GM19397 (cell line): ENCODE data around the gene MT1A.

Experiments
- ATAC-seq: cut with Tn5 transposase; IDR thresholded peaks from one replicate; pipeline ENCODE4 v1.9.1; 2021; ENCODE audit warnings: mild to moderate bottlenecking, moderate library complexity; ENCODE audit not compliant: unreplicated experiment

The MT1A gene

DNA sequence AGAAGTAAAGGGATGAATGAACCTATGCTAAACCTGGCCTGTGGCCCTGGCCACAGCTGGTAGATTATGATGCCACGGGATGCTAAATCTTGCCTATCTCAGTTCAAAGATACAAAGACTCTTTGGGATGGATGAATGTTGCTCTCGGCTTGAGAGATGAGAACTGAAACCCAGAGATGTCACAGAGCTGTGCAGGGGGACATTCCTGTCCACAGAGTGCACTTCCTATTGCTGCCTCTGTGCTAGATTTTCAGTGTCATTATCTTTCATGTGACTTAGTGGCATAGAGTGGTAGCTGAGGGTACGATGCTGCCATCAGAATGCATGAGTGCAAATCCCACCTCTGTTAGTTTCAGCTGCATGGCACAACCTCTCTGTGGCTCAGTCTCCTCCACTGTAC lies 8.3 kb upstream of the MT1A start:
- peak; percentile 60 for ATAC-seq

DNA sequence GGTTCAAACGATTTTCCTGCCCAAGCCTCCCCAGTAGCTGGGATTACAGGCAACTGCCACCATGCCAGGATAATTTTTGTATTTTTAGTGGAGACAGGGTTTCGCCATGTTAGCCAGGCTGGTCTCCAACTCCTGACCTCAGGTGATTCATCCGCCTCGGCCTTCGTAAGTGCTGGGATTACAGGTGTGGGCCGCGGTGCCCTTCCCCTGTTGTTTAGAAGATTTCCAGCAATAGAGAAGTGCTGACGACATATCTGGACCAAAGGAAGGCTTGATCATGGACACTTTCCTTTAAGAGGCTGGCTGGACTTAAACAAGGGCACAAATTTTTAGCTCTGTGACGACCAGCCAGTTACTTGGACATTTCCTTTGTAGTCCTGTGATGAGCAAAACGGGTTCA lies 7.3 kb upstream of the MT1A start:
- ATAC-seq, result no peak

DNA sequence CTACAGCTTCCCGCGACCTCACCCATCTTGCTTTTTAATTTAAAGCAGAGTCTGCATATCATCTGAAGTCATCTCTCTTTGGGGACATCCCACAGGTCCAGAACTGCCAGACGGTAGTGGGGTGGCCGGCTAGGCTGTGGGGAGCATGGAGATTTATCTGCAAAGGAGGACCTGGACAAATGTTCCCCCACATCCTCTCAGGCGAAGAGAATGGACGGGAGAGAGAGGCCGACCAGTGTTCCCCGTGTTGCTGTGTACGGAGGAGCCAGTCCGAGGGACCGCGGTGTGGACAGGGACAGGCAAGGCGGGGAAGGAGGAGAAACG lies 6.7 kb upstream of the MT1A start:
- no peak for ATAC-seq

DNA sequence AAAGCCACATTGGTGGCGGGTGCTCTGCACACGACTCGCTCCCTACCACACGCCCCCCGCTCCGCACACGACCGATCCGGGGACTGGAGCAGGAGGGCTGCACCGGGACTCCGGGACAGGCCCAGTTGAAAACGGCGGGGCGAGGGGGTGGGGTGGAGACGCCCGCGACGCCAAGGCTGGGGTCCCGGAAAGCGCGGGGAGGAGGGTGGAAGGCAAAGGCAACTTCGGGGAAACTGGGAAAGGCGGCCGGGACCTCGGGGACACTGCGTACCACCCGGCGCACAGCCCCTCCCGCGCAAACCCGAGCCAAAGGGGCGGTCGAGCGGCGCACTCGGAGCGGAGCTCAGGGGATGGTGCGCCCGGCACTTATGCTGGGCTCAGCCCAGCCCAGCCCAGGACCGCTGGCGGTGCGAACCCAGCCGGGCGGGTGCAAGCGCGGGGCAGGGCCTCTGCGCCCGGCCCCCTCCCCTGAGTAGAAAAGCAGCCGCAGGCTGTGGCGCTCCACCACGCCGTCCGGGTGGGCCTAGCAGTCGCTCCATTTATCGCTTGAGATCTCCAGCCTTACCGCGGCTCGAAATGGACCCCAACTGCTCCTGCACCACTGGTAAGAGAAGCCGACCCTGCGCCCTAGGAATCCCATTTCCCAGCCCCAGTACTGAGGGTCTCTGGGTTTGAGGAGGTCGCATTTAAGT lies 6.2 kb upstream of the MT1A start, which contains the start of gene MT1M:
MT1M (plus strand) TSS at position 504 of the 692 bp plus-strand sequence; CDS start at position 577, 73 bp downstream.
- ATAC-seq, result no peak

DNA sequence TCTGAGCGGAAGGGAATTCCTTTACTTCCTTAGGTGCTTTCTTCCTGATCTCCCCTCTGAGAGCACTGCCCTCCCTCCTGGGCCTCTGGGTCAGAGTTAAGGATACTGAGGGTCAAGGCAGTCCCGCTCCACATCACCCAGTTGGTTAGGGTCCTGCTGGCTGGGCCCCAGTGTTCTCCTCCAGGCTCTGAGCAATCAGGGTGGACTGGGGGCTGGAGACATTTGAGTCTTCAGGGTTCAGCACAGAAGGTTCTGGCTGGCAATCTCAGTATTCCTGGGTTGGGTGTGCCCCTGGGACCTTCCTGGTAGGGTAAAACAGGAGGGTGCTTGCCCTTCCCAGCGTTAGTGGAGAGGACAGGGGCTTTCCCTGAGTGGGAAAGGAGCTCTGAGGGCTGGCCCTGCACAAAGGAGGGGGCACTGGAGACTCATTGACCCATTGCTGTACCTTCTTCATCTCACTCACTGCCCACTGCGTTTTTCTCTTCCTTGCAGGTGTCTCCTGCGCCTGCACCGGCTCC lies 5.6 kb upstream of the MT1A start:
- ATAC-seq, result no peak

DNA sequence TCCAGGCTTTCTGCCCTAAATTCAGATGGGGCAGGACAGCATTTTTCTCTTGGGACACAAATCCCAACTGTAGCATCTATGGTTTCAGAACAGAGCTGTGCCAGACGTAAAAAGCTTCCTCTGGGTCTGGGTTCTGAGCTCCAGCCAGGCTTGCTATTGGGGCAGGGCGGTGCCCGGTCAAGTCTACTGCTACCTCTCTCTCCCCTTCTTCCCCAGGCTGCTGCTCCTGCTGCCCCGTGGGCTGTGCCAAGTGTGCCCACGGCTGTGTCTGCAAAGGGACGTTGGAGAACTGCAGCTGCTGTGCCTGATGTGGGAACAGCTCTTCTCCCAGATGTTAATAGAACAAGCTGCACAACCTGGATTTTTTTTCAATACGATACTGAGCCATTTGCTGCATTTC lies 4.9 kb upstream of the MT1A start:
- no peak for ATAC-seq

DNA sequence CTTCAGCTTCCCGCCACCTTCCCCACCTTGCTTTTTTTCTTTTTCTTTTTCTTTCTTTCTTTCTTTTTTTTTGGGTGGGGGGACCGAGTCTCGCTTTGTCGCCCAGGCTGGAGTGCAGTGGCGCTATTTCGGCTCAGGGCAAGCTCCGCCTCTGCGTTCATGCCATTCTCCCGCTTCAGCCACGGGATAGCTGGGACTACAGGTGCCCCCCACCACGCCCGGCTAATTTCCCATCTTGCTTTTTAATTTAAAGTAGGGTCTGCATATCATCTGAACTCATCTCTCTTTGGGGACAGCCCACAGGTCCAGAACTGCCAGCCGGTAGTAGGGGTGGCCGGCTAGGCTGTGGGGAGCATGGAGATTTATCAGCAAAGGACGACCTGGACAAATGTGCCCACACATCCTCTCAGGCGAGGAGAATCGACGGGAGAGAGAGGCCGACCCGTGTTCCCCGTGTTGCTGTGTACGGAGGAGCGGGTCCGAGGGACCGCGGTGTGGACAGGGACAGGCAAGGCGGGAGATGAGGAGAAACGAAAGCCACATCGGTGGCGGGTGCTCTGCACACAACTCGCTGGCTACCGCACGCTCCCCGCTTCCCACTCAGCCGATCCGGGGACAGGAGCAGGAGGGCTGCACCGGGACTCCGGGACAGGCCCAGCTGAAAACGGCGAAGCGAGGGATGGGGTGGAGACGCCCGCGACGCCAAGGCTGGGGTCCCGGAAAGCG lies 3.6 kb upstream of the MT1A start:
- no peak for ATAC-seq

DNA sequence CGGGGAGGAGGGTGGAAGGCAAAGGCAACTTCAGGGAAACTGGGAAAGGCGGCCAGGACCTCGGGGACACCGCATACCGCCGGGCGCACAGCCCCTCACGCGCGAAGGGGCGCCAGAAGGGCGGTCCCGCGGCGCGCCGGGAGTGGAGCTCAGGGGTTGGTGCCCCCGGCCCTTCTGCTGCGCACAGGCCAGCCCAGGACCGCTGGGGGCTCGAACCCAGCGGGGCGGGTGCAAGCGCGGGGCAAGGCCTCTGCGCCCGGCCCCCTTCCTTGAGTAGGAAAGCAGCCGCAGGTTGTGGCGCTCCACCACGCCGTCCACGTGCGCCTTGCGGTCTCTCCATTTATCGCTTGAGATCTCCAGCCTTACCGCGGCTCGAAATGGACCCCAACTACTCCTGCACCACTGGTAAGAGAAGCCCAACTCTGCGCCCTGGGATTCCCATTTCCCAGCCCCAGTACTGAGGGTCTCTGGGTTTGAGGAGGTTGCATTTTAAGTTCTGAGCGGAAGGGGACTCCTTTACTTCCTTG lies 3.0 kb upstream of the MT1A start:
- ATAC-seq, result no peak

DNA sequence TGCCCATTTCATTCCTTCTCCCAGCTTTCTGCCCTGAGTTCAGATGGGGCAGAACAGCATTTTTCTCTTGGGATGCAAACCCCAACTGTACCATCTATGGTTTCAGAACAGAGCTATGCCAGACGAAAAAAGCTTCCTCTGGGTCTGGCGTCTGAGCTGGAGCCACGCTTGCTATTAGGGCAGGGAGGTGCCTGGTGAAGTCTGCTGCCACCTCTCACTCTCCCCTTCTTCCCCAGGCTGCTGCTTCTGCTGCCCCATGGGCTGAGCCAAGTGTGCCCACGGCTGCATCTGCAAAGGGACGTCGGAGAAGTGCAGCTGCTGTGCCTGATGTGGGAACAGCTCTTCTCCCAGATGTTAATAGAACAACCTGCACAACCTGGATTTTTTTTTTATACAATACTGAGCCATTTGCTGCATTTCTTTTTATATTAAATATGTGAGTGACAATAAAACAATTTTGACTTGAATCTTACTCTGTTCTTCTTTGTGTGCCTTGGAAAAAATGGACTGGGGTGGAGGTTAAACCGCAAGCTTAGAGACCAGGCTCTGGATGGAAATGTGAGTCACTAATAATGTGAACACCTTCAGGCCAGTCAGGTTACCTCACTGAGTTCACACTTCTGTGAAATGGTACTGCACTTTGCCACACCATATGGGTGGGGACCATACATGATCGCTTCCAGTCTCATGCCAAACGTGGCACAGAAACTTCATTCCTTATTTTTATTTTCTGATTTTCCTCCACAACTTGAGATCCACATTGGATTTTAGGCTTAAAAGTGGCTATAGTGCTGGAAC lies 1.7 kb upstream of the MT1A start:
- no peak for ATAC-seq

DNA sequence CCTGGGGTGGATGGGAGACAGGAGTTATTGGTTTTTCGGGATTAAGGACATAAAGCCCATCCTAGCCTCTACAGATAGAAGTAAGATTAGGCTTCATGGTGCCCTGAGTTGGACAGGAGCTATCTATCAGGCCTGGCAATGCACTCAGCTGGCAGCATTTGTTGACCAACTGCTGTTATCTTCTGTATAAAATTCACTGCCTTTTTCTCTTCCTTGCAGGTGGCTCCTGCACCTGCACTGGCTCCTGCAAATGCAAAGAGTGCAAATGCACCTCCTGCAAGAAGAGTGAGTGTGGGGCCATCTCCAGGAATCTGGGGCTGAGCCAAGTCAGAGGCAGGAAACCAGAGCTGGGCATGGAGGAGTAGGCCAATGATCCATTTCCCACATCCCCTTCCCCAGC lies 579 bp downstream of the MT1A start:
- no peak for ATAC-seq

DNA sequence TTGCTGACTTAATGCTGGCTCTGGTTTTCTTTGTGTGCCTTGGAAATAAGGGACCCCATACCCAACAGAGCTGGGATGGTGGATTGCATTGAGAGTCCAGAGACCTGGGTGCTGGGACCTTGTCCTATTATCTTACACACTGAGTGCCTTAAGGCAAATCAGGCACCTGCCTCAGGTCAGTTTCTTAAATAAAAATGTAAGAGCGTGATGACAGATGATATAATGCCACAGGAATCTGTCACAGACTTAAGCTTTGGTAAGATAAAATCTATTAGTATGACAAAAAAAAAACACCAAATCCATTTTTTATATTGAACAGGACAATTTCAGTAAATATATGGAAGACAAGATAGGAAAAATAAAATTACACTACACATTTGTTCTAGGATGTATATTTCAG lies 1.6 kb downstream of the MT1A start:
- ATAC-seq, result no peak

DNA sequence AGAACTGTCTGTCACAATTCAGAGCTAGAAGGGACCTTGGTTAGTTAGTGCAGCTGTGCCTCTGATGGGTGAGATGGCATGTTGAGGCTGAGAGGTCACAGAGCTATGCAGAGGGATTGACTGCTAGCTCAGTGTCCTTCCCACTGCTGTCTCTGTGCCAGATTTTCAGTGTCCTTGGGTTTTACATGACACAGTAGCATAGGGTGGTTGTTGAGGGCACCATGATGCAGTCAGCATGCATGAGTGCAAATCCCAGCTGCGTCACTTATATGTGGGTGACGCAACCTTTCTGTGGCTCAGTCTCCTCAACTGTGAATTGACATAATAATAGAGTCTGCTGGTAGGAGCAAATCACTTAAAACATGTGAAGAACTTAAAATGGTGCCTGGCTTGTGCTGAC lies 2.7 kb downstream of the MT1A start:
- ATAC-seq, result no peak

DNA sequence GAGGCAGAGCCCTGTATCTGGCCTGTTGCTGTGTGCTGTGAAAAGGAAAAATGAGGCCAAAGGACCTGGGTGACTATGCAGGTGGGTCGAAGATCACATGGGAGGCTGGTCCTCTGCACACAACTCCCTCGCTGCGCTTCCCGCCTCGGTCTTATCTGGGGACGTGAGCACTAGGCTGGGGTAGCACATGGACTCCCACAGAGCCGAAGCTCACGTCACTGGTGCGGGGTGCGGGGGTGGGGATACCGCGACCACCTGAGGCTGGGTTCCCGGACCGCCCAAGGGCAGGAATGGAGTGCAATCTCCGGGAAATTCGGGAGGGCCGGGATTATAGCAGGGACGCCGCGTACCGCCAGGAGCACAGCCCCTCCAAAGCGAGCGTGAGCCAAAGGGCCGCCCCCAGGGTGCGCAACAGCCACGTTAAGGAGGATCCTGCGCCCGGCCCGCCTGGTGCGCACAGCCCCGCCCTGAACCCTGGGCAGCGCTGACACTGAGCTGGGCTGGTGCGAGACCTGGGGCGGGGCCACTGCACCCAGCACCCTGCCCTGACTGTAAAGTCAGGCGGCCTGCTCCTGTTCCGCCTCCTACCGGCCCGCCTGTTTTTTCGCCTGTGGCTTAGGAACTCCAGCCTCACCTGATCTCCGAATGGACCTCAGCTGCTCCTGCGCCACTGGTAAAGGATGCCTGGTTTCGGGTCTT lies 4.8 kb downstream of the MT1A start:
- peak; percentile 71 for ATAC-seq

DNA sequence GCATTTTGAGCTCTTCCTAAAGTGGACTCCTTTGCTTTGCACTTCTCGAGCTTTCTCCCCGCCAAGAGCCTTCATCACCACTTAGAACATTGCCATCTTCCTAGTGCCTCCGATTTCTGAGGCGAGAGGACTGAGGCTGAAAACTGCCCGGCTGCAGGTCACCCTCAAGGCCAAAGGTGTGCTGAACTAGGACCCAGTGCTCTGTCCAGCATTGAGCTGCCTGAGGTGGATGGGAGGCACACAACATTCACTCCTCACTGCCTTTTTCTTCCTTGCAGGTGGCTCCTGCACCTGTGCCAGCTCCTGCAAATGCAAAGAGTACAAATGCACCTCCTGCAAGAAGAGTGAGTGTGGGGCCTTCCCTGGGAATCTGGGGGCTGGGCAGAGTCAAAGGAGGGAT lies 5.4 kb downstream of the MT1A start:
- no peak for ATAC-seq

DNA sequence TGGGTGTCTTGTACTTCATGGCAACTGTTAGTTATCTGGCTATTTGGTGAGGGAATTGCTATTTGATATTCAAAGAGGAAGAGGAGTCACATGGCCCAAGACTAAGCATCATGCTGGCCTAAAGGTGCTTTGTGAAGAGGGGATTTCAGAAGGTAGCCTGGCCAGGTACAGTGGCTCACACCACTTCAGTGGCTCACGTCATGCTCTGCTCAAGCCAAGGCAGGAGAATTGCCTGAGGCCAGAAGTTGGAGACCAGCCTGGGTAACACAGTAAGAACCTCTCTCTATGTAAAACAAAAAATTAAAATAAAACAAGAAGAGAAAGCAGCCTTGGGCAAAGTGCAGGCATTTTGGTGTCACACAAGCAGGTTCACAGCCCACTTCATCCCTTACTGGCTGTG lies 6.8 kb downstream of the MT1A start:
- no peak for ATAC-seq

DNA sequence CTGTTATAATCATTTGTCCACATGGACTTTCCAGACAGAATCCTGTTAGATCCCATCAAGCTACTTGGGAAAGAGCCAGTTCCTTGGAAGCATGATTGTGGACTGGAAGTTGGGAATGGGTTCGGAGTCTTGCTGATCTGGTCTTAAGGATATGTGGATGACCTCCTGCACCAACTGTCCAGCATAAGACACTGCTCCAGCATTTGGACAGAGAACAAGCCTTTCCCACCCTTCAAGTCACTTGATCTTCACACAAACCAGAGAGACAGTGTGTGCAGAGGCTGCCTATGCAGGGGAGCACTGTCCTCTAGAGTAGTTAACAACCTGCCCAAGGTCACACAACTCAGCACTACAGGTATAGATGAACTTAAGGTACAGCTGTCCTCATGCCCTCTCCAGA lies 7.4 kb downstream of the MT1A start:
- ATAC-seq, result no peak

DNA sequence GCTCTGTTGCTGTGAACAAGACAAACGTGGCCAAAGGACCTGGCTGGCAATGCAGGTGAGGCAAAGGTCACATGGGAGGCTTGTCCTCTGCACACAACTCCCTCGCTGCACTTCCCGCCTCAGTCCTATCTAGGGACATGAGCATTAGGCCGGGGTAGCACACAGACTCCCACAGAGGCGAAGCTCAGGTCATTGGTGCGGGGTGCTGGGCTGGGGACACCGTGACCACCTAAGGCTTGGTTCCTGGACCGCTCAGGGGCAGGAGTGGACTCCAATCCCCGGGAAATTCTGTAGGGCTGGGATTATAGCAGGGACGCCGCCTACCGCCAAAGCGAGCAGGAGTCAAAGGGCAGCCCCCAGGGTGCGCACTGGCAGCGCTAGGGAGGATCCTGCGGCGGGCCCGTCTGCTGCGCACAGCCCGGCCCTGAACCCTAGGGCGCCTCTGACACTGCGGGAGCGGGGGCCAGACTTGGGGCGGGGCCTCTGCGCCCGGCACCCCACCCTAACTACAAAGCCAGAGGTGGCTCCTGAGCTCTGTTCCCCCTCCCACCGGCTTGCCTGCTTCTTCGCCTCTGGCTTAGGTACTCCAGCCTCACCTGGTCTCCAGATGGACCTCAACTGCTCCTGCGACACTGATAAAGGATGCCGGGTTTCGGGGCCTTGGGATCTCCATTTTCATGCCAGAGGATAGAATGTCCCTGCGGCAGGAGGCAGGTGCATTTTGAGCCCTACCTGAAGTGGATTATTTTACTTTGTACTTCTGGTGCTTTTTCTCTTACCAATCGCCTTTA lies 9.4 kb downstream of the MT1A start:
- no peak for ATAC-seq

DNA sequence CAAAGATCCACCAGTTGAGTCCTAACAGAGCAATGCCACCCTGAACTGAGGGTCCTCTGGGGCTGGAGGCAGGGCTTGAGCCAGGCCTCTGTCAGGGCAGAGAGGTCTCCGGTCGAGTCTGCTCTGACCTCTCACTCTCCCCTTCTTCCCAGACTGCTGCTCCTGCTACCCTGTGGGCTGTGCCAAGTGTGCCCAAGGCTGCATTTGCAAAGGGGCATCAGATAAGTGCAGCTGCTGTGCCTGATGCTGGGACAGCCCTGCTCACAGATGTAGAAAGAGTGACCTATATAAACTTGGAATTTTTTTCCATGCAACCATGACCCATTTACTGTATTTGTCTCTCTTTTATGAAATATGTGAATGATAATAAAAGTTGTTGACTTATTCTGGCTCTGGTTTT lies 10.8 kb downstream of the MT1A start:
- ATAC-seq, result no peak

DNA sequence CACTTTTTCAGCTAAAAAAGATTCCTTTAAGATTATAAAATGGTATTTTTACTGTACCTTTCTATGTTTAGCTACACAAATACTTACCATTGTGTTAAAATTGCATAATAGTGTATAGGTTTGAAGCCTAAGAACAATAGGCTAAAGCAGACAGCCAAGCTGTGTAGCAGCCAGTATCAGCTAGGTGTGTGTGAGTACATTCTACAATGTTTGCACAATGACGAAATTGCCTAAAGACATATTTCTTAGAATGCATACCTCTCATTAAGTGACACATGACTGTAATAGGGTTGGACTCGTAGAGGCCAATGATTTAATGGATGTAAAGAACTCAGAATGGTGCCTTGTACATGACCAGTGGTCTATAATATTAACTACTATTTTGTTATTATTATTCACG lies 11.4 kb downstream of the MT1A start:
- ATAC-seq, result no peak

DNA sequence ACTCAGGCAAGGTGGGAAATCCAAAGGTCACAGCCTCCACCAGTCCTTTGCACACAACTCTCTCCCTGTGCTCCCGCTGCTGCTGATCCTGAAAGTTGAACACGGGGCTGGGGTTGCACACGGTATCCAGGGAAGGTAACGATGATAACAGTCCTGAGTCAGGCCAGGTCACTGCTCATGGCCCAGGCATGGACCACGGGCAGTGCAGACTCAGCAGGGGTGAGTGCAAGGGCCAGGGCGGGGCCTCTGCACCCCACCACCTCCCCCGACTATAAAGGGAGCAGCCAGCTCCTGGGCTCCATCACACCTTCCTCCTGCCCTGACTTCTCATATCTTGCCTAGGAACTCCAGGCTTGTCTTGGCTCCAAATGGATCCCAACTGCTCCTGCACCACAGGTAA lies 13.1 kb downstream of the MT1A start, which contains the start of gene MT1B:
MT1B (plus strand) TSS at position 301 of the 400 bp plus-strand sequence; CDS start at position 369, 68 bp downstream.
- ATAC-seq, result no peak
